ENCODE results near the gene NHERF2.
"Not testable (repeated sequence)": the region's sequence is repeated elsewhere in the genome, so short reads cannot be mapped to it uniquely, and the experiment has no call there.

Gene NHERF2

GRCh38 chr16:2028146-2028545 is 1.4 kb downstream of the NHERF2 start:
- DNase-seq = no peak

DNA sequence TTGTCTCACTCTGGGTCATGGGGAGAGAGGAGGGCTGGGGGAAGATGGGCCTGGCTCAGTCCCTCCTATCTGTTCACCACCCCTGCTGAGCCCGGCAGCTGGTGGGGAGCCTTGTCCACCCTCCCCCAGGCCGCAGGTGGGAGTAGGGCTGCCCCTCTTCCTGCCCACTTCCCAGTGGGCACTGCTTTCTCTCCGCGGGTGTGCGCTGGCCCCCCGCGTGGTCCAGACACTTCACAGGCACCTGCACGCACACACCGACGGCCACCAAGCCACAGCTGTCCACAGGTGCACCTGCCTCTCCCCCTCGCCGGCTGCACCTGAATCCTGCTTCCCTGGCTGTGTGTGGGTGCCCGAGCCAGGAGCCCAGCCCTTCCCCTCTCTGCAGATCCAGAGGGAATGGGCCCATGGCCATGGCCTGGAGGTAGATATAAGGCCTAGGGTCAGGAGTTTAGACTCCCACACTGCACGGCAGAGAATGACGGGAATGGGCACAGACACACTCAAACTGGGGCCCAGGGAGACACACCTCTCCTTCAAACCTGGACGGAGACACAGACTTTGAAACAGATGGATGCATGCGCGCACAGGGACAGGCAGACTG is 2.0 kb downstream of the NHERF2 start:
- no peak for DNase-seq

DNA sequence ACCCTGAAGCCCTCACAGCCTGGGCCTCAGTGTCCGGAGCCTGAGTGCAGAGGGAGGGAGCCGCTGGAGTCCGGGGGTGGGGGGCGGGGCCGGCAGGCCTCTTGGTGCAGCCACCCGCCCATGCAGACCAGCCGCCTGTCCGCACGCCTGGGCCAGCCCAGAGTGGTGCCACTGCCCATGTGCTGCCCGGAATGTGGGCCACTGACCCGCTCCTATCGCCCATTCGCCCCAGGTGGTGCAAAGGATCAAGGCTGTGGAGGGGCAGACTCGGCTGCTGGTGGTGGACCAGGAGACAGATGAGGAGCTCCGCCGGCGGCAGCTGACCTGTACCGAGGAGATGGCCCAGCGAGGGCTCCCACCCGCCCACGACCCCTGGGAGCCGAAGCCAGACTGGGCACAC is 2.6 kb downstream of the NHERF2 start:
- DNase-seq = no peak

- no peak for DNase-seq
These were observed 3.3 kb downstream of the NHERF2 start for GRCh38 chr16:2030036-2030435.

- no peak for DNase-seq
These were observed 4.4 kb downstream of the NHERF2 start for GRCh38 chr16:2031081-2031577.

DNA sequence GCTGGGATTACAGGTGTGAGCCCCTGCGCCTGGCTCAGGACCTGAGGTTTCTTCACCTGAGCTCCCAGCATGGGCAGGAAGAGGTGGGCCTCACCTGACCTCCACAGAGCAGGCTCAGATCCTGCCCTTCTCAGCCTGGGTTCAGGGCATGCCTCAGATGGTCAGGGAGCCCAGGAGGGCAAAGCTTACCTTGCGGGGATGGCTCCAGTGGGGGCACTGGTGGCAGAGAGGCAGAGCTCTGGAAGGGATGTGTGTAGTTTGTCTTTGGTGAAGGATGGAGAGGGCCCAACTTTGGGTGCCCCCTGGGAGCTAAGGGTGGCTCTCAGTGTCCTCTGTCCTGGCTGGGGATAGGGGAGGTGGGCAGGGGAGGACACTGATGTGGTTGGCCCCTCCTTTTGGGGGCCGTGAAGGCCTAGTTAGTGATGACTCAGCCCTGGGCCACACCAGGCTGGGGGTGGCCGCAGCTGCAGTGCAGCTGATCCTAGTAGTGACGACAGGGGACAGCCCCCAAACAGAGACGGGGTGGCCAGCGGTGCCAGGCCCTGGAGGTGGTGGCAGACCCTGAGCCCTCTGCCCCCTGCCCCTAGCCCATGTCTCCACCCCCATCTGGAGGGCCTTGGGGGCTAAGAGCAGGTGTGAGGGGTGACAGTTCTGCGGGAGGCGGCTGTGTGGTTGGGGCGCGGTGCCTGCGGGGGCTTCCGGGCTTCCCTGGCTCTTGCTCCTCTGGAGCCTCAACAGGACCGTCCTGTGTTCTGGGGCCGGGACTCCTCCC is 5.8 kb downstream of the NHERF2 start:
- DNase-seq = no peak

DNA sequence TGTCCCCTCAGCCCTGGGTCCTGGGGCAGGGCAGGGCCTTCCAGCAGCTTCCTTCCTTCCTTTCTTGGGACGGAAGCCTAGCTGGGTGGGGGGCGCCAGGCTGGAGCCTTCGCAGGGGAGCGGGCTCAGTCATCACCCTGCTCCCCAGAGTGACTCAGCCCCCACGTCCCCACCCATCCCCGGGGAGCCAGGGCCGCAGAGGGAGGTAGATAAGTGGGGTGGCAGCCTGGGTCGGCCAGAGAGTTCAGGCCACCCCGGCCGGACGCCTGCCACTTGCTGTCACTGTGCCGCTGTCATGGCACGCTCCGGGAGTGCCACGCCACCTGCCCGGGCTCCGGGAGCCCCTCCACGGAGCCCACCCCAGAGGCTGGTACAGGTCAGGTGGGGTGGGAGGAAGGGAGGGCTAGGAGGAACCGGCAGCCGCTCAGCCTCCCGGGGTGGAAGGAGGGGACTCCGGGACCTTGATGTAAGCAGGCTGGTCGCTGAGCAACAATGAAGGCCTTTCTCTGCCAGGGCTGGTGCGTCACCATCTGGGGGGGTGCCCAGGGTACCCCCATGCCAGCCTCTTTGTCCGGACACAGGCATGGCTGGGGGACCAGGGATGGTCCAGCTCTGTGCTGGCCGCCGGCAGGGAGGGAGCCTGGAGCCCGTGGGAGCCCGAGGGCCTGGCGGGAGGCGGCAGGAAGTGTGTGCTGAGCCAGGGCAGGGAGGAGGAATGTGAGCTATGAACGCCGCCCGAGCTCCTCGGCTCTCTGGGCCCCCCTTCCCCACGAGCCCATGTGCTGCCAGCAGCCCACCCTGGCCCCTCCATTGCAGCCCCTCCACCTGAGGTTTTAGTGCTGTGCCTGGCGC is 6.6 kb downstream of the NHERF2 start:
- peak; percentile 66 for DNase-seq

DNA sequence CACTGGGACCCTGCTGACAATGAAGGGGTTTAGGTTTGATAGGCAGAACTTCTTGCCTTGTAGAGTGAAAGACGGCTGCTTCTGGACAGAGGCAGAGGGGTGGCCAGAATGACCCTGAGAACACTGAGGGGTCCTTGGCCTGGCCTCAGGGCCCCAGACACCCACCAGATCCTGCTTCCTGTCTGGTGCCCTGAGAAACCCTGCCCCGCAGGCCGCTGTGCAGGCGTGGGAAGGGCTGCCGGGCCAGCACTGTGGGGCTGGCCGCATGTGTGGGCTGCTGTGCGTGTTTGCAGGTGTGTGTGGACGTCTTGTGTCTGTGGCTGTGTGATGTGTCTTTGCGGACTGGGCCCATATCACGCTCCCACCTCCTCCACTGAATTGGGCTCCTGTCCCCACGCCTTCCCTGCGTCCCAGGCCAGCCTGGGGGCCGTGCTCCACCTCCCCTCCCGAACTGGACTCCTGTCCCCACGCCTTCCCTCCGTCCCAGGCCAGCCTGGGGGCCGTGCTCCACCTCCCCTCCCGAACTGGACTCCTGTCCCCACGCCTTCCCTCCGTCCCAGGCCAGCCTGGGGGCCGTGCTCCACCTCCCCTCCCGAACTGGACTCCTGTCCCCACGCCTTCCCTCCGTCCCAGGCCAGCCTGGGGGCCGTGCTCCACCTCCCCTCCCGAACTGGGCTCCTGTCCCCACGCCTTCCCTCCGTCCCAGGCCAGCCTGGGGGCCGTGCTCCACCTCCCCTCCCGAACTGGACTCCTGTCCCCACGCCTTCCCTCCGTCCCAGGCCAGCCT is 7.4 kb downstream of the NHERF2 start:
- not testable (repeated sequence) for DNase-seq

DNA sequence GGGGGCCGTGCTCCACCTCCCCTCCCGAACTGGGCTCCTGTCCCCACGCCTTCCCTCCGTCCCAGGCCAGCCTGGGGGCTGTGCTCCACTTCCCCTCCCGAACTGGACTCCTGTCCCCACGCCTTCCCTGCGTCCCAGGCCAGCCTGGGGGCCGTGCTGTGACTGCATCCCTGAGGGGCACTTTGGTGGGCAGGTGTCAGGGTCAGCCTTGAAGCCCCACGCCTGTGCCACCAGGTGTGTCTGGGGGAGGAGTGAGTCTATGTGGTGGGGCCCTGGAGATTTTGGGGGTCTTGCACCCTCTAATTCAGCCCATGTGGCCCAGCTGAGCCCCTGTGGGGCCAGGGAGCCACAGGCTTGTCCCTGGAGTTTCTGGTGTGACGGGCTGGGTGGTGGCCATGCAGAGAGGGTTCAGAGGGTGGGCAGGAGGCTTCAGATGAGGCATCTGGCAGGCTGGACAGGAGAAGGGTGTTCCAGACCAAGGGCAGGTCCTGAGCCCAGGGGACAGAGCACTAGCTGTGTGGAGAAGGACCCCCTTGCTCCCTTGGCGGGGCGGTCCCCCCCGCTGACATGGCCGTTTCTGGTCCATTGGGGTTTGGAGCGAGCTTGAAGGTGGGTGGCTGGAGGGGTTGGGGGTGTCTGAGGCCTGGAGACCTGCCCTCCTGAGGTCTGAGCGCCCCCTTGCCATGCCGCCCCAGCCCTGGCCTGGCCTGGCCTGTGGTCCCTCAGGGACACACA is 8.2 kb downstream of the NHERF2 start:
- no peak for DNase-seq

DNA sequence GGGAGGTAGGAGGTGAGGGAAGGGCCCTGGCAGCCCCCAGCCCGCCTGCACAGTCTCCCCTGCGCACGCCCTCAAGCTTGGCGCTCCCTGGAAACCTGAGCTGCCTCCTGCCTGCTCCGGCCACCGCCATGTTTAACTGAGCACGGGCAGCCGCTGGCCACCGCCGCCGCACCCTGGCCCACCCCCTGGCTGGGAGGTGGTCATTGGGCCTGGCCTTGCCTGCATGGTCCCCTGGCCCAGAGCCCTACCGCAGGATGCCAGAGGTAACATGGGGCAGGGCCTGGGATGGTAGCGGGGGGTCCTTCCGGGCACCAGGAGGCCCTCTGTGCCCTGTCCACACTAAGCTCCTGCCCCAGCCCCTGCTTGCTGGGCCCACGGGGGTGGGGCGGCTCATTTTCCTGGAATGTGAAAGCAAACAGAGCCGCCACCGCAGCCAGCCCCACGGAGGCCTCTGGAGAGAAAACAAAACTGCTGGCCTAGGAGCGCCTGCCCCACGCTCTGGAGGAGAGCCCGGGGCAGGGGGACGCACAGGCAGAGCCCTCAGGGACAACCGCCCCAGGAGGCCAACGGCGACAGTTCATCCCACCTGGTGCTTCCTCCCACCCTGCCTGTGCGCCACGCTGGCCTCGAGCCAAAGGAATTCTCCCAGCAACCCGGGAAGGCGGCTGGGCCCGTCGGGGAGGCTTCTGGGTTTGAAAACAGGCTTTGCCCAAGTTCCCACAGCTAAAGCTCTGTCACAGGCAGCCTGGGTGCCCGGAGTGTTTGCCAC is 8.9 kb downstream of the NHERF2 start:
- DNase-seq = peak; percentile 79

GRCh38 chr16:2036200-2036966 is 9.7 kb downstream of the NHERF2 start:
- DNase-seq = no peak

GRCh38 chr16:2037115-2037514 is 10.4 kb downstream of the NHERF2 start:
- DNase-seq = no peak

DNA sequence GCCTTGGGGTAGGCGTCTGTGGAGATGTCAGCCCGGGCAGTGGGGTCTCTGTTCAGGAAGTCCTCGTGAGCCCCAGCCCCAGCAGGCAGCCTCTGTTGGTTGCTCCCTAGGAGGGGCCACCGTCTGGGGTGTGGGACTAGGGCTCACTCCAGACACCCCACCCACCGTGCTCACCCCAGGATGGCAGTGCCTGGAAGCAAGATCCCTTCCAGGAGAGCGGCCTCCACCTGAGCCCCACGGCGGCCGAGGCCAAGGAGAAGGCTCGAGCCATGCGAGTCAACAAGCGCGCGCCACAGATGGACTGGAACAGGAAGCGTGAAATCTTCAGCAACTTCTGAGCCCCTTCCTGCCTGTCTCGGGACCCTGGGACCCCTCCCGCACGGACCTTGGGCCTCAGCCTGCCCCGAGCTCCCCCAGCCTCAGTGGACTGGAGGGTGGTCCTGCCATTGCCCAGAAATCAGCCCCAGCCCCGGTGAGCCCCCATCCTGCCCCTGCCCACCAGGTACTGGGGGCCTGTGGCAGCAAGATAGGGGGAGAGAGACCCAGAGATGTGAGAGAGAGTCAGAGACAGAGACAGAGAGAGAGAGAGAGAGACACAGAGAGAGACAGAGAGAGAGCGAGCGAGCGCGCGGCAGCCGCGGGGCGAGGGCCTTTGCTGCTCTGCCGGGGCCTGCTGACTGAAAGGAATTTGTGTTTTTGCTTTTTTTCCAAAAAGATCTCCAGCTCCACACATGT is 11.1 kb downstream of the NHERF2 start:
- peak; percentile 73 for DNase-seq

- DNase-seq = peak; percentile 25
These were observed 11.9 kb downstream of the NHERF2 start for GRCh38 chr16:2038382-2039231.

GRCh38 chr16:2039274-2040031 is 12.8 kb downstream of the NHERF2 start:
- peak; percentile 88 for DNase-seq

DNA sequence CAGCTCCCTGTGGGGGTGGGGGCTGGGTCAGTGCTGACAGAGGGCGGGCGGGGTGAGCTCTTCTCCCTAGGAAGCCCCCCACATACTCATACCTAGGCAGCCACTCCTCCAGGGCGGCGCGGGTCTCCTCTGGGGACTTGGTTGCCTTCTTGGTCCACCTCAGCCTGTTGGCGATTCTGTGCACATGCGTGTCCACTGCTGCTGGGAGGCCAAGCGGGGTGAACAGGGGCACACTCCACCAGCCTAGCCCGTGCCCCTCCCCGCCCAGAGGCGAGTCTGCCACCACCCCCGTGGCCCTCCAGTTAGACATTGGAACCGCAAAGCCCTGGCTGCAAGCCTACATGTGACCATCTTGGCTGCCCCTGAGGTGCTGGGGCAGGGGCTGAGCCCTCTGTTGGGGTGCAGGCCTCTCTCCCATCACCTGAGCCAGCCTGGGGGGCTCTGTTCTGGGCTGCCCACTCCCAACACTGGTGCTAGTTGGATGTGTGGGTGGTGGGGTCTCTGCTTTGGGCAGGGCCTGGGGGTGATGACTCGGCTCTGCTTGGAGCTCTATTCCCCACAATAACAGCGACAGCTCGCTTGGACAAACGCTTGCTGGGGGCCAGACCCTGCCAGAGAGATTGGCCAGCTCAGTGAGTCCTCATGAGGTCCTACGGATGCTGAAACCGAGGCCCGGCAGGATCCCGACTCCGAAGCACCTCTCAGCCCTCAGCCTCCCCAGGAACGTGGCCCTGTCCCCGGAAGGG is 13.5 kb downstream of the NHERF2 start:
- no peak for DNase-seq
